Measurements from ENCODE around the gene DR1. TPM values are rescaled to one million over a fixed set of nuclear protein-coding genes. Genes with fewer than 3 reads are reported as not detected.

Gene DR1
- total and polyA plus RNA-seq, 10 of the 15 experiments (the other 5 are each of a cell fraction or from before 2014, with no cell fraction given): 7.4 to 56.1 (median 35.4) TPM

DNA sequence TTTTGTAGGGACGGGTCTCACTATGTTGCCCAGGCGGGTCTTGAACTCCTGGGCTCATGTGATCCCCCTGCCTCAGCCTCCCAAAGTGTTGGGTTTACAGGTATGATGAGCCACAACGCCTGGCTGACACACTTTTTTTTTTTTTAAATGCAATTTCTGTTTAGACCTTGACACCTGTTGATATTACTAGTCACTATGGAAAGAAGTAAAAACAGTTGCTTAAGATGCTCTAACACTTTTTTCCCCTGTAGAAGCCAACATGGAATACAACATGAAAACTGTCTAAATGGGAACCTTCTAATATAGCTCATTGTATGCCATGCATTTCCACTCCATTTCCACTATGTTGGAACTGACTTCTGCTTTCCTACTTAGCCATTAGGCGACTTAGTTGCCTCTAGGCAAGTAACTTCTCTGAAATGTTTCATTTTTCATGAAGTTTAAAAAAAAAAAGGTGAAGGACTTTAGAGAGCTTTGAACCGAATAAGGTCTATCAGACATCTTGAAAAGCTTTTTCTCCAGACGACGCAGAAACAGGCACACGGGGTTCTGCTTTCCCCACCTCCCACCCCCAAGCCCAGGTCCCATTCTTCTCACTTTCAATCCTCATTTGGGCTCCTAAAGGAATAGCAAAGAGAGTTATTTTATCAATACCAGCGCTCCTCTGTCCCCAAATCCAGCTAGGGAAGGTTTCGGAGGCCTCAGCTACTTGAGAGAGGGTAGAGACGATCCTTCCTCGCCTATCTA is 648 bp upstream of the DR1 start:
- no peak for FAIRE-seq
- CTCF ChIA-PET: interaction anchor here (0.6 to 1.8 kb wide), 5 partner anchors 19 to 469 kb away, joined by 3 to 15 read pairs (median 3); partner anchors contain the start of gene MTF2

More for the DNA sequence above, 648 bp upstream of the DR1 start:
- Histone ChIP-seq H3K27me3 (replicated peaks in 1 of 2; ENCODE audit: control insufficient read depth in 2 of 2, insufficient read depth in 2 of 2, low read length in 1 of 2) (no peaks in the 10 kb centered on the region), H4K20me1 (ENCODE audit: control insufficient read depth, insufficient read depth) (no peaks in the 10 kb centered on the region), H3K36me3 (ENCODE audit: control insufficient read depth in 2 of 2, insufficient read depth in 2 of 2, low read length in 1 of 2) (no peaks in the 10 kb centered on the region; a peak in 1 of 4 replicates), H3K4me3 (peak overlapping the region; percentile 95), H3K9ac (ENCODE audit: control insufficient read depth, insufficient read depth, low read length) (peak overlapping the region; percentile 100), H2AFZ (ENCODE audit: control insufficient read depth, low read depth, low read length) (peak overlapping the region; percentile 96), H3K4me1 (ENCODE audit: control insufficient read depth, insufficient read depth, low read length) (peaks cover 4% of the 10 kb centered on the region; the same call in 1 of the 2 replicates), H3K79me2 (ENCODE audit: control insufficient read depth, insufficient read depth, low read length) (peaks cover 59% of the 10 kb centered on the region), H3K4me2 (ENCODE audit: control insufficient read depth, insufficient read depth) (peak overlapping the region; percentile 79), H3K9me3 (replicated peaks; ENCODE audit: control insufficient read depth, insufficient read depth, low read length) (no peaks in the 10 kb centered on the region), H3K27ac (ENCODE audit: control insufficient read depth, insufficient read depth) (peak overlapping the region; percentile 99)
- in situ Hi-C loops (cut with MboI) (no loop called here), intact Hi-C loops (cut with micrococcal nuclease; ENCODE audit: unreplicated experiment) (loop anchor here (5.0 to 10.0 kb wide), 4 partner anchors 163 to 510 kb away; partner anchors contain the start of genes CCDC18, RPL5 and TMED5)
- DNase-seq (ENCODE audit: low read depth, low spot score) (no peak), ATAC-seq (peak; percentile 4)
- RAD21 ChIA-PET (ENCODE audit: unreplicated experiment): interaction anchor here (0.8 to 1.6 kb wide), 7 partner anchors 9 to 499 kb away, joined by 3 to 7 read pairs (median 4); no protein-coding TSS in a partner anchor
- POLR2A ChIA-PET: interaction anchor here (0.6 to 1.8 kb wide), 6 partner anchors 9 to 557 kb away, joined by 3 to 9 read pairs (median 4); no protein-coding TSS in a partner anchor
- SMC1A ChIA-PET (ENCODE audit: uncharacterized antibody, unreplicated experiment): interaction anchor here (0.6 to 1.8 kb wide), 12 partner anchors 9 to 524 kb away, joined by 3 to 10 read pairs (median 3); partner anchors contain the start of gene MTF2
- BruUV-seq (replicated peaks): TSS peak; percentile 91
- peak; percentile 42; the same call in 1 of the 2 replicates for TF ChIP-seq SPI1 (IDR thresholded peaks at IDR 0.05; ENCODE audit: borderline replicate concordance, insufficient read depth, low read depth, low read length)
- TF ChIP-seq TCF12 (IDR thresholded peaks at IDR 0.05; ENCODE audit: low read depth, low read length): no peak
- TF ChIP-seq, protein P1, sequence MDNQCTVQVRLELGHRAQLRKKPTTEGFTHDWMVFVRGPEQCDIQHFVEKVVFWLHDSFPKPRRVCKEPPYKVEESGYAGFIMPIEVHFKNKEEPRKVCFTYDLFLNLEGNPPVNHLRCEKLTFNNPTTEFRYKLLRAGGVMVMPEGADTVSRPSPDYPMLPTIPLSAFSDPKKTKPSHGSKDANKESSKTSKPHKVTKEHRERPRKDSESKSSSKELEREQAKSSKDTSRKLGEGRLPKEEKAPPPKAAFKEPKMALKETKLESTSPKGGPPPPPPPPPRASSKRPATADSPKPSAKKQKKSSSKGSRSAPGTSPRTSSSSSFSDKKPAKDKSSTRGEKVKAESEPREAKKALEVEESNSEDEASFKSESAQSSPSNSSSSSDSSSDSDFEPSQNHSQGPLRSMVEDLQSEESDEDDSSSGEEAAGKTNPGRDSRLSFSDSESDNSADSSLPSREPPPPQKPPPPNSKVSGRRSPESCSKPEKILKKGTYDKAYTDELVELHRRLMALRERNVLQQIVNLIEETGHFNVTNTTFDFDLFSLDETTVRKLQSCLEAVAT (IDR thresholded peaks at IDR 0.05): peak; percentile 41; the same call in 1 of the 2 replicates
- TF ChIP-seq ETV6 (conservative IDR thresholded peaks at IDR 0.05 in 1 of 2, IDR thresholded peaks at IDR 0.05 in 1 of 2; ENCODE audit: borderline replicate concordance in 1 of 2, low read depth in 1 of 2): no peak
- TF ChIP-seq PAX8 (IDR thresholded peaks at IDR 0.05): 0 out of 2 replicates have a peak, but pooled peaks have one; percentile 41
- TF ChIP-seq, protein P2, sequence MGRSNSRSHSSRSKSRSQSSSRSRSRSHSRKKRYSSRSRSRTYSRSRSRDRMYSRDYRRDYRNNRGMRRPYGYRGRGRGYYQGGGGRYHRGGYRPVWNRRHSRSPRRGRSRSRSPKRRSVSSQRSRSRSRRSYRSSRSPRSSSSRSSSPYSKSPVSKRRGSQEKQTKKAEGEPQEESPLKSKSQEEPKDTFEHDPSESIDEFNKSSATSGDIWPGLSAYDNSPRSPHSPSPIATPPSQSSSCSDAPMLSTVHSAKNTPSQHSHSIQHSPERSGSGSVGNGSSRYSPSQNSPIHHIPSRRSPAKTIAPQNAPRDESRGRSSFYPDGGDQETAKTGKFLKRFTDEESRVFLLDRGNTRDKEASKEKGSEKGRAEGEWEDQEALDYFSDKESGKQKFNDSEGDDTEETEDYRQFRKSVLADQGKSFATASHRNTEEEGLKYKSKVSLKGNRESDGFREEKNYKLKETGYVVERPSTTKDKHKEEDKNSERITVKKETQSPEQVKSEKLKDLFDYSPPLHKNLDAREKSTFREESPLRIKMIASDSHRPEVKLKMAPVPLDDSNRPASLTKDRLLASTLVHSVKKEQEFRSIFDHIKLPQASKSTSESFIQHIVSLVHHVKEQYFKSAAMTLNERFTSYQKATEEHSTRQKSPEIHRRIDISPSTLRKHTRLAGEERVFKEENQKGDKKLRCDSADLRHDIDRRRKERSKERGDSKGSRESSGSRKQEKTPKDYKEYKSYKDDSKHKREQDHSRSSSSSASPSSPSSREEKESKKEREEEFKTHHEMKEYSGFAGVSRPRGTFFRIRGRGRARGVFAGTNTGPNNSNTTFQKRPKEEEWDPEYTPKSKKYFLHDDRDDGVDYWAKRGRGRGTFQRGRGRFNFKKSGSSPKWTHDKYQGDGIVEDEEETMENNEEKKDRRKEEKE (IDR thresholded peaks at IDR 0.05): no peak
- WGBS (ENCODE audit: insufficient coverage, insufficient replicate concordance, low lambda C conversion rate, missing lambda C conversion rate): 13% methylated on average over 12 of the region's 12 CpGs

Data from GM12878 (cell line).